Dedifferentiated amniotic fluid mesenchymal stem cell (primary cell): Measurements from ENCODE around the gene MYCBPAP.

ENCODE experiments used
- DNase-seq: peaks from one replicate; pipeline ENCODE4 v3.0.0-alpha.2; 2016; ENCODE audit errors: extremely low spot score

MYCBPAP gene

GRCh38 chr17:50573866-50574611 is 65.8 kb downstream of the MYCBPAP start:
- no peak for DNase-seq

- no peak for DNase-seq
Measured at GRCh38 chr17:50575581-50576210, 67.5 kb downstream of the MYCBPAP start.

GRCh38 chr17:50576864-50577263 is 68.6 kb downstream of the MYCBPAP start:
- DNase-seq: no peak

GRCh38 chr17:50577451-50577954 is 69.3 kb downstream of the MYCBPAP start:
- no peak for DNase-seq

- DNase-seq: no peak
Measured at GRCh38 chr17:50578173-50578572, 69.9 kb downstream of the MYCBPAP start.

- DNase-seq: no peak
Measured at GRCh38 chr17:50579399-50579798, 71.2 kb downstream of the MYCBPAP start.

- DNase-seq: no peak
Measured at GRCh38 chr17:50580646-50581045, 72.4 kb downstream of the MYCBPAP start.
